Stimulated activated CD8-positive, alpha-beta memory T cell treated with anti-CD3 and anti-CD28 coated beads, Interleukin-15, amount 100 ng/mL, for 1 hour (primary cell): ENCODE results near the gene CABP4.
"Not testable (repeated sequence)": the region's sequence is repeated elsewhere in the genome, so short reads cannot be mapped to it uniquely, and the experiment has no call there.

Experiments
- DNase-seq: peaks from one replicate; pipeline ENCODE4 v3.0.0-alpha.2; 2020; ENCODE audit warnings: low read depth

Gene CABP4

DNA sequence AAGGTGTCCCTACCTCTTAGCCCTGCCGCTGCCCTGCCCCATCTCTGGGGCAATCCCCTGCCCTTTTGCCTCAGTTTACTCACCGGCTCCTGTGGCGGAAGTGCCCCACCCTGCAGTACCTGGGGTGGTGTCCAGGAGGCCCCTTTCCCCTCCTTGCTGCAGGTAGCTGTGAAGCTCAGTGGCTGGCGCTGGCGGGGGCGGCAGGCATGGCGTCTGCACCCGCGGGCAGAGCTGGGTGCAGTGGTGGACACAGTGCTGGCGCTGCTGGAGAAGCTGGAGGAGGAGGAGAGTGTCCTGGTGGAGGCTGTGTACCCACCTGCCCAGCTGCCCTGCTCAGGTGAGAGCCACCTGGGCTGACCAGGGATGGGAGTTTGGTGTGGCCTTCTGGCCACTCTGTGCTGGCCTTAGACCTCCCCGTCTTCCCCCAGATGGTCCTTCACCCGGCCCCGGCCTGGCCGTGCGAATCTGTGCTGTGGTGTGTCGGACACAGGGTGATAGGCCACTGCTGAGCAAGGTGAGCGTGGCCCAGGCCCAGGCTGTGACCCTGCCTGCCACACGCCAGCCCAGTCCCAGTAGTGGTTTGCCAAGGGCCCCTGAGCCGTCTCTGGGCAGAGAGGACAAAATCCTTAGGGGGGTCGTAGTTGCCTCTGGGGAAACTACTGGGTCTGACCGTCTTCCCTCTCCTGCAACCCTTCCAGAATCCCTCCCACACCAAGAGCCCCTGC lies 35.7 kb upstream of the CABP4 start:
- no peak for DNase-seq

DNA sequence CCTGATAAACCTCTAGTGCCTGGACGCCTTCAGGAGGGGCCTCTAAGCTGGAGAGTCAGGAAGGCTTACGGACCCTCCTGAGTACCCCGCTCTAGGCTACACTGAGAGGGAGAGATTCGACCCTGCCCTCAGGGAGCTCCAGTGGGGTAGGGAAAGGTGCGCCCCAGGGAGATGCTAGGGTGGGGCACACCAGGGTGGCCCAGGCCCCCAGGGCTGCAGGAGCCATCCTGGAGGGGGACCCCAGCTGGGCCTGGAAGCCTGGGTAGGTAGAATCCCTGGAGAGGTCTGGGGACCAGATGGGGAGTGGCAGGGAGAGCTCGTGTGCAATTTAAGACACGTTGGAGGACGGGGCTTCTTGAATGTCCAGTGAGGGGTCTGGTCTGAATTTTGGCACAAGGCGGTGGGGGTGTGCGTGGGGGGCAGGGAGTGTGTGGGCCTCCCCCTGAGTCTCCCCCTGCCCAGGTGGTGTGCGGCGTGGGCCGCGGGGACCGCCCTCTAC lies 35.0 kb upstream of the CABP4 start:
- DNase-seq = no peak

- DNase-seq = peak; percentile 98
Measured at GRCh38 chr11:67420646-67421429, 34.3 kb upstream of the CABP4 start.

DNA sequence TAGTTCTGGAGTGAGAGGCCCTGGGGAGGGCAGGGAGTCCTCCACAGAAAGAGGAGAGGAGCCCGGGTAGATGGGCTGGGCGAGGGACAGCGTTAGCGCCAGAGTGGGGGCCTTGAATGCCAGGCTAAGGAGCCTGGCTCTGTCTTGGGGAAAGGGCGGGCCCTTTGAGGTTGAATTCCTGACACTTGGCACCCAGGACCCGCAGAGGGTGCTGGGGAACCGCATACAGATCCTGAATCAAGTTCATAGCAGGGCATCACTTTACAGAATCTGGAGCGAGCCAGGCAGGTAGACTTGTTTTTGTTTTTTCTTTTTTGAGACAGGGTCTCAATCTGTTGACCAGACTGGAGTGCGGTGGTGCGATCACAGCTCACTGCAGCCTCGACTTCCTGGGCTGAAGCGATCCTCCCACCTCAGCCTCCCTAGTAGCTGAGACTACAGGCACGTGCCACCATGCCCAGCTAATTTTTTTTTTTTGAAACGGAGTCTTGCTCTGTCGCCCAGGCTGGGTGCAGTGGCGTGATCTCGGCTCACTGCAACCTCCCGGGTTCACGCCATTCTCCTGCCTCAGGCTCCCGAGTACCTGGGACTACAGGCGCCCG lies 33.6 kb upstream of the CABP4 start:
- DNase-seq = no peak

DNA sequence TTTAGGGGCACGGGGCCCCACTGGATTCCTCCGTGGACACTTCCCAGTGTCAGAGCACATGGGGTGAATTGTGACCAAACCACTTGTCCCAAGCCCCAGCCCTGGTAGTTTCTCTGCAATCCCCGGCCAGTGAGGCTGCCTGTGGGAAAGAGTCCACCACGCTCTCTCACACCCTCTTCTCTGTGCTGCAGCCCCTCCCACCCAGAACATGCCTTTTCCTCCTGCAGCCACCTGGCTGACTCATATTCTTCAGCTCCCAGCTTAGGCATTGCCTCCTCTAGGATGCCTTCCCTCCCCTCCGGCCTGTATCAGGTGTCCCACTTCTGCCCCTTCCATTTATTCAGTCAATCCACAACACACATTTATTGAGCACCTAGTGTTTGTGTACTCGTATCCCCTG lies 32.3 kb upstream of the CABP4 start:
- DNase-seq = no peak

DNA sequence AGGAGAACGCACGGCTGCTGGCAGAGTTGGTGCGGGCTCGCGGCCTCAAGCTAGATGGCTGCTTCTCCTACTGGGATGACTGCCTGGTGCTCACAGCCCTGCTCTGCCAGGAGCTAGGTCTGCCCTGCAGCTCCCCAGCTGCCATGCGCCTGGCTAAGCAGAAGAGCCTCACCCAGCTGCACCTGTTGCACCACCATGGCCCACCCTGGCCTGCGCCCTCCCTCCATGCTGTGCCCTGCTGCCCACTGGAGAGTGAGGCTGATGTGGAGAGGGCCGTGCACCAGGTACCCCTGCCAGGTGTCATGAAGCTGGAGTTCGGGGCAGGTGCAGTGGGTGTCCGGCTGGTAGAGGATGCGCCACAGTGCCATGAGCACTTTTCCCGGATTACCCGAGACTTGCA lies 31.7 kb upstream of the CABP4 start:
- no peak for DNase-seq

GRCh38 chr11:67423891-67424613 lies 31.1 kb upstream of the CABP4 start:
- no peak for DNase-seq

DNA sequence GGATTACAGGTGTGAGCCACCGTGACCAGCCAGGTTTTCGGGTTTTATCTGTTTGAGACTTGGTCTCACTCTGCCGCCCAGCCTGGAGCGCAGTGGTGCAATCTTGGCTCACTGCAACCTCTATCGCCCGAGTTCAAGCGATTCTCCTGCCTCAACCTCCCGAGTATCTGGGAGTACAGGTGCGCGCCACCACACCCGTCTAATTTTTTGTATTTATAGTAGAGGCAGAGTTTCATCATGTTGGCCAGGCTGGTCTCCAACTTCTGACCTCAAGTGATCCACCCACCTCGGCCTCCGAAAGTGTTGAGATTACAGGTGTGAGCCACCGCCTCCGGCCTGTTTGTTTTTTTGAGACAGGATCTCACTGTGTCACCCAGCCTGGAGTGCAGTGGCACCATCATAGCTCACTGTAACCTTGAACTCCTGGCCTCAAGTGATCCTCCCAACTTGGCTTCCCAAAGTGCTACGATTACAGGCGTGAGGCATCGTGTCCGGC lies 27.7 kb upstream of the CABP4 start:
- DNase-seq = not testable (repeated sequence)

GRCh38 chr11:67428052-67429001 lies 26.8 kb upstream of the CABP4 start, which contains the start of gene RPS6KB2:
TSS of gene RPS6KB2 (plus strand) at chr11:67428494. CDS start at chr11:67428546, 52 bp downstream.
- peak; percentile 100 for DNase-seq

- DNase-seq = no peak
Measured at GRCh38 chr11:67429038-67429668, 26.0 kb upstream of the CABP4 start.

DNA sequence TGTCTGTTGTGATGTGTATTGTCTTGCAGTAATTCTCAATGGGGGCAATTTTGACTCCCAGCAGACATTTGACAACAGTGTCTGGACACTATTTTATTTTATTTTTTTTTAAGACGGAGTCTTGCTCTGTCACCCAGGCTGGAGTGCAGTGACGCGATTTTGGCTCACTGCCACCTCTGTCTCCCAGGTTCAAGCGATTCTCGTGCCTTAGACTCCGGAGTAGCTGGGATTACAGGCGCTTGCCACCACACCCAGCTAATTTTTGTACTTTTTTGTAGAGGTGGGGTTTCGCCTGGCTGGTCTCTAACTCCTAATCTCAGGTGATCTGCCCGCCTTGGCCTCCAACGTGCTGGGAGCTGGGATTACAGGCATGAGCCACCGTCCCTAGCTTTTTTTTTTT lies 25.4 kb upstream of the CABP4 start:
- DNase-seq = no peak

- DNase-seq = no peak
Measured at GRCh38 chr11:67431346-67432249, 23.6 kb upstream of the CABP4 start.

DNA sequence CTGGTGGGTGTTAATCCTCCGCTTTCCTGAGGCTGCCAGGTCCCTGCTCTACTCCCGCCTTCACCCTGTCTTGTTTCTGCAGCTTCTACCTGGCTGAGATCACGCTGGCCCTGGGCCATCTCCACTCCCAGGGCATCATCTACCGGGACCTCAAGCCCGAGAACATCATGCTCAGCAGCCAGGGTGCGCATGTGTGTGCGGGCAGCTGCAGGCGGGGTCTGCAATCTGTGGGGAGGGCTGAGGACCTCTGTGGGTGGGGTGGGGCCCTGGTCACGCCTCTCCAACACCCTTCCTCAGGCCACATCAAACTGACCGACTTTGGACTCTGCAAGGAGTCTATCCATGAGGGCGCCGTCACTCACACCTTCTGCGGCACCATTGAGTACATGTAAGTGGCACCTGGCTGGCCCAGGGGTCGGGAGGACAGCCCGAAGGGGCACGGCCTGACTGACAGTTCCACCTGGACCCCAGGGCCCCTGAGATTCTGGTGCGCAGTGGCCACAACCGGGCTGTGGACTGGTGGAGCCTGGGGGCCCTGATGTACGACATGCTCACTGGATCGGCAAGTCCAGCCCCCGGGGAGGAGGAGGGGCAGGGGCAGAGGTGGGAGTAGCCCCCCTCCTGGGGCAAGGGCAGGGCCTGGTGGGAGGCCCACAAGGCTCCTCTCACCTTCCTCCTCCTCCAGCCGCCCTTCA lies 22.4 kb upstream of the CABP4 start:
- no peak for DNase-seq

GRCh38 chr11:67433536-67434394 lies 21.4 kb upstream of the CABP4 start:
- no peak for DNase-seq

- no peak for DNase-seq
Measured at GRCh38 chr11:67434395-67434881, 20.7 kb upstream of the CABP4 start.

DNA sequence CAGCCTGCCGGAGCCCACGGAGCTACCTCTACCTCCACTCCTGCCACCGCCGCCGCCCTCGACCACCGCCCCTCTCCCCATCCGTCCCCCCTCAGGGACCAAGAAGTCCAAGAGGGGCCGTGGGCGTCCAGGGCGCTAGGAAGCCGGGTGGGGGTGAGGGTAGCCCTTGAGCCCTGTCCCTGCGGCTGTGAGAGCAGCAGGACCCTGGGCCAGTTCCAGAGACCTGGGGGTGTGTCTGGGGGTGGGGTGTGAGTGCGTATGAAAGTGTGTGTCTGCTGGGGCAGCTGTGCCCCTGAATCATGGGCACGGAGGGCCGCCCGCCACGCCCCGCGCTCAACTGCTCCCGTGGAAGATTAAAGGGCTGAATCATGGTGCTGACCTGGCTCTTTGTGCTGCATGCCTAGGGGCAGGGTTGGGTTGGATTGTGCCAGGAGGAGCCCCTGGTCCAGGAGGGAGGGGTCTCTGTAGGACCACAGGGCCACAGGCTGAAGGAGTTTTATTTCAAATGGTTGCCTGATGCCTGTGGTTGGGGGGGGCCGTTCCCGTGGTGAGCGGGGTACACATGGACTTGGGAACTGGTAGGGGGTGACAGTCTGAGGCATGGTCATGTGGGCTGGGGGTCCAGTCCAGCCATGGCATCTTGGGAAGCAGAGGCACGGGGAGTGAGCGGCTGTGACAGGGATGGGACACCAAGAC lies 20.0 kb upstream of the CABP4 start:
- DNase-seq = no peak
